ES-I3 (cell line): ENCODE measurements around the gene TIMM10.

Source experiments
- H3K36me3 ChIP-seq: 2 replicates; pipeline ENCODE4 v1.6.1; 2013; ENCODE audit warnings: mild to moderate bottlenecking, low read length, control low read depth, moderate library complexity; ENCODE audit not compliant: insufficient read depth
- H3K4me1 ChIP-seq: 2 replicates; pipeline ENCODE4 v1.6.1; 2013; ENCODE audit warnings: mild to moderate bottlenecking, control low read depth, low read length; ENCODE audit not compliant: insufficient read depth
- H3K9ac ChIP-seq: 2 replicates; pipeline ENCODE4 v1.6.1; 2013; ENCODE audit warnings: low read depth, mild to moderate bottlenecking, low read length, moderate library complexity
- H3K9me3 ChIP-seq: 2 replicates; pipeline ENCODE4 v1.6.1; 2013; ENCODE audit warnings: mild to moderate bottlenecking, low read length, moderate library complexity; ENCODE audit not compliant: control insufficient read depth, insufficient read depth

The TIMM10 gene

GRCh38 chr11:57502376-57502775 is 28.2 kb downstream of the TIMM10 start:
- Histone ChIP-seq H3K4me1 (peaks cover 13% of the 10 kb centered on the region), H3K9ac (no peak overlapping the region), H3K36me3 (no peaks in the 10 kb centered on the region), H3K9me3 (no peaks in the 10 kb centered on the region)

- Histone ChIP-seq H3K36me3 (no peaks in the 10 kb centered on the region), H3K4me1 (peaks cover 13% of the 10 kb centered on the region)
These were observed 28.6 kb downstream of the TIMM10 start for GRCh38 chr11:57501953-57502352.

GRCh38 chr11:57500926-57501325 is 29.6 kb downstream of the TIMM10 start:
- Histone ChIP-seq H3K4me1 (peaks cover 13% of the 10 kb centered on the region), H3K9ac (no peak overlapping the region), H3K36me3 (no peaks in the 10 kb centered on the region), H3K9me3 (no peaks in the 10 kb centered on the region)

More at GRCh38 chr11:57501953-57502352, 28.6 kb downstream of the TIMM10 start:
- Histone ChIP-seq H3K9me3 (no peaks in the 10 kb centered on the region), H3K9ac (no peak overlapping the region)

GRCh38 chr11:57500515-57500914 is 30.0 kb downstream of the TIMM10 start:
- no peak overlapping the region for H3K9ac ChIP-seq

GRCh38 chr11:57499983-57500461 is 30.5 kb downstream of the TIMM10 start:
- peak overlapping the region; percentile 11; the same call in 1 of the 2 replicates for H3K9ac ChIP-seq
- H3K4me1 ChIP-seq = peaks cover 13% of the 10 kb centered on the region
- H3K9me3 ChIP-seq = no peaks in the 10 kb centered on the region
- no peaks in the 10 kb centered on the region for H3K36me3 ChIP-seq

More at GRCh38 chr11:57500515-57500914, 30.0 kb downstream of the TIMM10 start:
- Histone ChIP-seq H3K4me1 (peaks cover 13% of the 10 kb centered on the region), H3K9me3 (no peaks in the 10 kb centered on the region), H3K36me3 (no peaks in the 10 kb centered on the region)

- Histone ChIP-seq H3K4me1 (peaks cover 13% of the 10 kb centered on the region), H3K9ac (peak overlapping the region; percentile 36; the same call in 1 of the 2 replicates), H3K36me3 (no peaks in the 10 kb centered on the region), H3K9me3 (no peaks in the 10 kb centered on the region)
These were observed 31.1 kb downstream of the TIMM10 start for GRCh38 chr11:57499413-57499982.

- Histone ChIP-seq H3K9ac (no peak overlapping the region), H3K9me3 (no peaks in the 10 kb centered on the region), H3K4me1 (peaks cover 21% of the 10 kb centered on the region), H3K36me3 (no peaks in the 10 kb centered on the region)
These were observed 32.0 kb downstream of the TIMM10 start for GRCh38 chr11:57498540-57498939.

- no peak overlapping the region for H3K9ac ChIP-seq
- no peaks in the 10 kb centered on the region for H3K9me3 ChIP-seq
- peaks cover 21% of the 10 kb centered on the region for H3K4me1 ChIP-seq
- no peaks in the 10 kb centered on the region for H3K36me3 ChIP-seq
These were observed 33.0 kb downstream of the TIMM10 start for GRCh38 chr11:57497303-57498247.

- H3K9ac ChIP-seq = no peak overlapping the region
These were observed 34.3 kb downstream of the TIMM10 start for GRCh38 chr11:57496109-57496820.

GRCh38 chr11:57493507-57494503 is 36.7 kb downstream of the TIMM10 start:
- Histone ChIP-seq H3K4me1 (peaks cover 11% of the 10 kb centered on the region), H3K9ac (no peak overlapping the region; the same call in 1 of the 2 replicates), H3K36me3 (peaks cover 3% of the 10 kb centered on the region; the same call in 1 of the 2 replicates), H3K9me3 (no peaks in the 10 kb centered on the region)

More at GRCh38 chr11:57496109-57496820, 34.3 kb downstream of the TIMM10 start:
- Histone ChIP-seq H3K36me3 (no peaks in the 10 kb centered on the region), H3K9me3 (no peaks in the 10 kb centered on the region), H3K4me1 (peaks cover 18% of the 10 kb centered on the region)

- Histone ChIP-seq H3K36me3 (peaks cover 3% of the 10 kb centered on the region; the same call in 1 of the 2 replicates), H3K9ac (no peak overlapping the region), H3K4me1 (peaks cover 11% of the 10 kb centered on the region), H3K9me3 (no peaks in the 10 kb centered on the region)
These were observed 39.0 kb downstream of the TIMM10 start for GRCh38 chr11:57491371-57492061.

GRCh38 chr11:57490456-57491248 is 39.9 kb downstream of the TIMM10 start:
- Histone ChIP-seq H3K36me3 (peaks cover 3% of the 10 kb centered on the region; the same call in 1 of the 2 replicates), H3K9ac (no peak overlapping the region), H3K4me1 (peaks cover 11% of the 10 kb centered on the region), H3K9me3 (no peaks in the 10 kb centered on the region)
